Endometrium (tissue), 2 donors: ENCODE data around the gene FGFRL1.

Experiments used
- FAIRE-seq: peaks from 2 replicates; lab custom pipeline; 2012; peaks lifted over from hg19 to GRCh38; lab: Jason Lieb, UNC
- donor health status: control.
- donor health status: control.

The FGFRL1 gene

GRCh38 chr4:1006856-1007255 is 4.6 kb upstream of the FGFRL1 start:
- FAIRE-seq, result no peak

GRCh38 chr4:1008840-1009541 is 2.4 kb upstream of the FGFRL1 start:
- FAIRE-seq, result no peak

- no peak for FAIRE-seq
Observed at GRCh38 chr4:1009542-1010394, 1.7 kb upstream of the FGFRL1 start.

GRCh38 chr4:1010395-1011021 is 918 bp upstream of the FGFRL1 start:
- FAIRE-seq, result no peak

- FAIRE-seq, result no peak
Observed at GRCh38 chr4:1011666-1012033, 224 bp downstream of the FGFRL1 start.

- FAIRE-seq, result no peak
Observed at GRCh38 chr4:1012034-1012739, 761 bp downstream of the FGFRL1 start.

GRCh38 chr4:1013225-1014073 is 2.0 kb downstream of the FGFRL1 start:
- no peak for FAIRE-seq

- FAIRE-seq, result no peak
Observed at GRCh38 chr4:1014291-1015167, 3.1 kb downstream of the FGFRL1 start.

GRCh38 chr4:1015179-1015578 is 3.8 kb downstream of the FGFRL1 start:
- FAIRE-seq, result no peak

GRCh38 chr4:1015746-1016145 is 4.3 kb downstream of the FGFRL1 start:
- no peak for FAIRE-seq

GRCh38 chr4:1017211-1017610 is 5.8 kb downstream of the FGFRL1 start:
- FAIRE-seq, result no peak

- no peak for FAIRE-seq
Observed at GRCh38 chr4:1017706-1018105, 6.3 kb downstream of the FGFRL1 start.

- no peak for FAIRE-seq
Observed at GRCh38 chr4:1018147-1019020, 7.0 kb downstream of the FGFRL1 start.

GRCh38 chr4:1019320-1019719 is 7.9 kb downstream of the FGFRL1 start:
- FAIRE-seq, result no peak

GRCh38 chr4:1019729-1020470 is 8.5 kb downstream of the FGFRL1 start:
- no peak for FAIRE-seq

- no peak for FAIRE-seq
Observed at GRCh38 chr4:1021386-1022050, 10.1 kb downstream of the FGFRL1 start.

- no peak for FAIRE-seq
Observed at GRCh38 chr4:1022051-1022738, 10.8 kb downstream of the FGFRL1 start.

- FAIRE-seq, result no peak
Observed at GRCh38 chr4:1022739-1023066, 11.3 kb downstream of the FGFRL1 start.
